ENCODE results near the gene SMDT1. TPM values are rescaled to one million over a fixed set of nuclear protein-coding genes. Genes with fewer than 3 reads are reported as not detected.
"Not testable (repeated sequence)": the region's sequence is repeated elsewhere in the genome, so short reads cannot be mapped to it uniquely, and the experiment has no call there.

SMDT1 gene
- total and polyA plus RNA-seq, 2 donors (not counting 3 experiments of a cell fraction or from before 2014, with no cell fraction given) = 61.2 to 74.2 TPM

DNA sequence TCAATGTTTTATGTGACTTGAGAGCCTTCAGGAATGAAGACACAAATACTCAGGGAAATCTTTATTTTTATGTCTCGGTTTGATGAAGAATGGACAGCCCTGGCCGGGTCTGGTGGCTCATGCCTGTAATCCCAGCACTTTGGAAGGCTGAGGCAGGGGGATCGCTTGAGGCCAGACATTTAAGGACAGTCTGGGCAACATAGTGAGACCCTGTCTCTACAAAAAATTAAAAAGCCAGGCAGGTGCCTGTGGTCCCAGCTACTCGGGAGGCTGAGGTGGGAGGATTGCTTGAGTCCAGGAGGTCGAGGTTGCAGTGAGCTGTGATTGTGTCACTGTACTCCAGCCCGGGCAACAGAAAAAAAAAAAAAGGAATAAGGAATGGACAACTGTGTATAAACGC is 8.0 kb upstream of the SMDT1 start:
- H3K79me2 ChIP-seq (ENCODE audit: control insufficient read depth, insufficient read depth, low read length) = peaks cover 17% of the 10 kb centered on the region
- H3K9me1 ChIP-seq (replicated peaks; ENCODE audit: control insufficient read depth, extremely low read depth, insufficient read depth, low read length); H3K4me2 ChIP-seq (ENCODE audit: insufficient read depth, low read length); H4K20me1 ChIP-seq (replicated peaks; ENCODE audit: control insufficient read depth, extremely low read depth, insufficient read depth, low read length); H3K9me3 ChIP-seq (replicated peaks; ENCODE audit: control insufficient read depth, insufficient read depth, low read length); H2AFZ ChIP-seq (ENCODE audit: low read depth, low read length); H3K27me3 ChIP-seq (ENCODE audit: control insufficient read depth in 2 of 2, insufficient read depth in 2 of 2, low read length in 2 of 2); dilution Hi-C loops (cut with MboI; ENCODE audit: extremely low pct_ligation_motif_present, low sequenced_read_pairs); H3K9ac ChIP-seq (replicated peaks; ENCODE audit: extremely low read depth, insufficient read depth, low read length); H3K36me3 ChIP-seq (ENCODE audit: control insufficient read depth in 2 of 2, extremely low read depth in 1 of 2, insufficient read depth in 2 of 2, low read length in 2 of 2); POLR2A ChIA-PET; H3K27ac ChIP-seq (ENCODE audit: insufficient read depth, low read depth, low read length); DNase-seq (ENCODE audit: low read depth, low spot score); FAIRE-seq; H3K4me3 ChIP-seq (replicated peaks in 1 of 3; ENCODE audit: insufficient read depth in 1 of 3, low read depth in 1 of 3, low read length in 3 of 3); BruUV-seq (replicated peaks): not testable (repeated sequence)
- intact Hi-C loops (cut with micrococcal nuclease) = loop anchor here (2.0 kb wide), 1 partner anchor 105 kb away; no protein-coding TSS in a partner anchor
- peaks cover 23% of the 10 kb centered on the region for H3K4me1 ChIP-seq (ENCODE audit: control insufficient read depth, extremely low read depth, insufficient read depth, low read length)
- CTCF ChIA-PET = interaction anchor here (0.9 to 3.2 kb wide), 3 partner anchors 20 to 374 kb away, joined by 3 to 13 read pairs (median 4); partner anchors contain the start of gene NDUFA6

GRCh38 chr22:42072606-42073330 is 6.7 kb upstream of the SMDT1 start:
- dilution Hi-C loops (cut with MboI; ENCODE audit: extremely low pct_ligation_motif_present, low sequenced_read_pairs) = no loop called here
- POLR2A ChIA-PET = no interaction called here

More at GRCh38 chr22:42072606-42073330, 6.7 kb upstream of the SMDT1 start:
- Histone ChIP-seq H2AFZ (ENCODE audit: low read depth, low read length) (no peak overlapping the region), H3K4me3 (replicated peaks in 1 of 3; ENCODE audit: insufficient read depth in 1 of 3, low read depth in 1 of 3, low read length in 3 of 3) (no peak overlapping the region), H3K27me3 (ENCODE audit: control insufficient read depth in 2 of 2, insufficient read depth in 2 of 2, low read length in 2 of 2) (no peaks in the 10 kb centered on the region), H4K20me1 (replicated peaks; ENCODE audit: control insufficient read depth, extremely low read depth, insufficient read depth, low read length) (no peaks in the 10 kb centered on the region), H3K9me3 (replicated peaks; ENCODE audit: control insufficient read depth, insufficient read depth, low read length) (no peaks in the 10 kb centered on the region), H3K36me3 (ENCODE audit: control insufficient read depth in 2 of 2, extremely low read depth in 1 of 2, insufficient read depth in 2 of 2, low read length in 2 of 2) (peaks cover 3 to 10% of the 10 kb centered on the region in 2 experiments), H3K9me1 (replicated peaks; ENCODE audit: control insufficient read depth, extremely low read depth, insufficient read depth, low read length) (no peaks in the 10 kb centered on the region), H3K27ac (ENCODE audit: insufficient read depth, low read depth, low read length) (no peak overlapping the region), H3K9ac (replicated peaks; ENCODE audit: extremely low read depth, insufficient read depth, low read length) (no peak overlapping the region), H3K79me2 (ENCODE audit: control insufficient read depth, insufficient read depth, low read length) (peaks cover 17% of the 10 kb centered on the region), H3K4me1 (ENCODE audit: control insufficient read depth, extremely low read depth, insufficient read depth, low read length) (peaks cover 23% of the 10 kb centered on the region), H3K4me2 (ENCODE audit: insufficient read depth, low read length) (no peak overlapping the region)
- FAIRE-seq (no peak), DNase-seq (ENCODE audit: low read depth, low spot score) (no peak)
- intact Hi-C loops (cut with micrococcal nuclease) = no loop called here
- CTCF ChIA-PET = no interaction called here
- BruUV-seq (replicated peaks) = no TSS peak
- TF ChIP-seq EZH2 (IDR thresholded peaks at IDR 0.05; ENCODE audit: borderline replicate concordance, low read depth, low read length, severe bottlenecking) (no peak), FOS (IDR thresholded peaks at IDR 0.05; ENCODE audit: borderline replicate concordance, insufficient read depth, low read length) (no peak)
